K562 (cell line): Measurements from ENCODE around the gene BNIP5. TPM values are rescaled to one million over a fixed set of nuclear protein-coding genes. Genes with fewer than 3 reads are reported as not detected.

Experiments
- CBX1 ChIP-seq: sonication (generic); IDR thresholded peaks from 2 replicates; pipeline ENCODE4 v1.6.1; 2016; ENCODE audit warnings: antibody characterized with exemption, low read depth, mild to moderate bottlenecking
- CHAMP1 ChIP-seq: fragments of 450-650 bp; IDR thresholded peaks from 2 replicates; pipeline ENCODE4 v1.6.1; 2016; ENCODE audit warnings: mild to moderate bottlenecking
- NR2F6 ChIP-seq: fragments of 450-650 bp; formaldehyde crosslinking; IDR thresholded peaks from 2 replicates; pipeline ENCODE4 v1.4.0; 2020; ENCODE audit warnings: mild to moderate bottlenecking
- NRF1 ChIP-seq, 2 experiments: fragments of 450-650 bp; IDR thresholded peaks in 1 of 2; conservative IDR thresholded peaks in 1 of 2; 2 replicates each; pipeline ENCODE4 v1.6.1; 2014; ENCODE audit warnings: mild to moderate bottlenecking in 2 of 2
- PBX2 ChIP-seq, 2 experiments: IDR thresholded peaks in 1 of 2; conservative IDR thresholded peaks in 1 of 2; 2 replicates each; pipeline ENCODE4 v1.6.1; 2016; ENCODE audit warnings: low read depth in 2 of 2, mild to moderate bottlenecking in 1 of 2, missing compliant biosample characterization in 1 of 2, missing genetic modification characterization in 1 of 2, moderate library complexity in 1 of 2
- PRDM10 ChIP-seq: fragments of 450-650 bp; IDR thresholded peaks from 2 replicates; pipeline ENCODE4 v1.6.1; 2018; ENCODE audit not compliant: partially characterized antibody
- ZNF174 ChIP-seq: fragments of 250-450 bp; sonication (Bioruptor Pico); IDR thresholded peaks from 2 replicates; pipeline ENCODE4 v1.4.0; 2020; ENCODE audit warnings: mild to moderate bottlenecking
- polyA plus RNA-seq, 8 experiments: library from polyadenylated mRNA; depleted of rRNA in 4 of 8; stranded (reverse) in 5 of 8; unstranded in 3 of 8; fragments of >200 nt; fragmentation: Nextera tagmentation in 2 of 8; fragmentation: Illumina TruSeq in 1 of 8; extraction: Ambion mirVana in 2 of 8; extraction: Trizol in 1 of 8; gene quantifications; 2 replicates each; pipeline versions ENCODE4 v1.2.1 to v1.2.3, GENCODE V29; 2011 to 2014; ENCODE audit warnings: inconsistent platforms in 1 of 8, missing spikeins in 1 of 8
- total RNA-seq, 7 experiments: library from RNA; depleted of rRNA in 6 of 7; stranded (reverse); fragments of >200 nt in 6 of 7; fragmentation: Illumina TruSeq in 2 of 7; extraction: Trizol in 2 of 7; gene quantifications; 2 replicates each; pipeline versions ENCODE4 v1.2.1 to v1.2.3, GENCODE V29; 2011 to 2021; ENCODE audit warnings: low replicate concordance in 1 of 7
- TF ChIP-seq, protein P1 (sequence below): sonication (generic); formaldehyde crosslinking; IDR thresholded peaks from 2 replicates; pipeline ENCODE4 v1.8.1; 2023; ENCODE audit warnings: mild to moderate bottlenecking, missing genetic modification reagents
- TF ChIP-seq, protein P2 (sequence below): IDR thresholded peaks from 2 replicates; pipeline ENCODE4 v1.6.1; 2016; ENCODE audit warnings: missing genetic modification characterization, missing compliant biosample characterization

Gene BNIP5
- total and polyA plus RNA-seq, 9 of the 15 experiments (the other 6 are each of a cell fraction or from before 2014, with no cell fraction given), result not detected

DNA sequence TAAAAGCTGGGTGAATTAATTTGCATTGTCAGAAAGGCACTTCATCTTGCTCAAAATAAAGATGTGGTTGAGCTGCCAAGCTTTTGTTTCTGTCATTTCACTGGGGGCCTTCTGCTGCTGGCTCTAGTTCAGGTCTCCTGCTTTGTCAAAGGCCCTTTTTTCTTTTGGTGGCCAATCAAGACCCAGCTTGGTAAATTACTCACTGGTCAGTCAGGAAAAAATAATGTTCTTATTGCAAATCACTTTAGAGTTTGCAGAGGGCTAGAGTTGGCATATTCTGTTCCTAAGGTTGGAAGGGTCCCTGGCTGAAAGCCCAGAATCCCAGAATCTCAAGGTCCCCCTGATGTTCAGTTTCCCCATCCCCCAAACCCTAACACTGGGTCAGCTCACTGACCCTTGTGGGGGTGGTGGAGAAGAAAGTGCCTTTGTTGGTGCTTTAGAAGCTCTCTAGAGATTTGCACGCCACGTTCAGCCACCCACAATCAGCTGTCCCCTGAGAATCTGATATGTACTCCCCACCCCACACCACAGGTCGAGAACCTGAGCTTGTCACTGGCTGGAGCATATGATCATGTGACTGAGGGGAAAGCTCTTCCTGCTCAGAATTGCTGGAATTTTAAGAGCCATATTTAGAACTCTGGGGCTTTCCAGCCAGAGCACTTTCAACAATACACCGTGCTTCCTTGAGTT, 21.7 kb upstream of the BNIP5 start (continued):
- TF ChIP-seq, protein P1, sequence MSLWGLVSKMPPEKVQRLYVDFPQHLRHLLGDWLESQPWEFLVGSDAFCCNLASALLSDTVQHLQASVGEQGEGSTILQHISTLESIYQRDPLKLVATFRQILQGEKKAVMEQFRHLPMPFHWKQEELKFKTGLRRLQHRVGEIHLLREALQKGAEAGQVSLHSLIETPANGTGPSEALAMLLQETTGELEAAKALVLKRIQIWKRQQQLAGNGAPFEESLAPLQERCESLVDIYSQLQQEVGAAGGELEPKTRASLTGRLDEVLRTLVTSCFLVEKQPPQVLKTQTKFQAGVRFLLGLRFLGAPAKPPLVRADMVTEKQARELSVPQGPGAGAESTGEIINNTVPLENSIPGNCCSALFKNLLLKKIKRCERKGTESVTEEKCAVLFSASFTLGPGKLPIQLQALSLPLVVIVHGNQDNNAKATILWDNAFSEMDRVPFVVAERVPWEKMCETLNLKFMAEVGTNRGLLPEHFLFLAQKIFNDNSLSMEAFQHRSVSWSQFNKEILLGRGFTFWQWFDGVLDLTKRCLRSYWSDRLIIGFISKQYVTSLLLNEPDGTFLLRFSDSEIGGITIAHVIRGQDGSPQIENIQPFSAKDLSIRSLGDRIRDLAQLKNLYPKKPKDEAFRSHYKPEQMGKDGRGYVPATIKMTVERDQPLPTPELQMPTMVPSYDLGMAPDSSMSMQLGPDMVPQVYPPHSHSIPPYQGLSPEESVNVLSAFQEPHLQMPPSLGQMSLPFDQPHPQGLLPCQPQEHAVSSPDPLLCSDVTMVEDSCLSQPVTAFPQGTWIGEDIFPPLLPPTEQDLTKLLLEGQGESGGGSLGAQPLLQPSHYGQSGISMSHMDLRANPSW, result no peak
- no peak for TF ChIP-seq PBX2 (CRISPR knock-in tag; IDR thresholded peaks at IDR 0.05; ENCODE audit: low read depth)
- TF ChIP-seq PBX2 (tag; conservative IDR thresholded peaks at IDR 0.05; ENCODE audit: low read depth), result peak; percentile 46; the same call in 1 of the 2 replicates
- no peak for TF ChIP-seq ZNF174 (CRISPR knock-in tag)
- TF ChIP-seq, protein P2, sequence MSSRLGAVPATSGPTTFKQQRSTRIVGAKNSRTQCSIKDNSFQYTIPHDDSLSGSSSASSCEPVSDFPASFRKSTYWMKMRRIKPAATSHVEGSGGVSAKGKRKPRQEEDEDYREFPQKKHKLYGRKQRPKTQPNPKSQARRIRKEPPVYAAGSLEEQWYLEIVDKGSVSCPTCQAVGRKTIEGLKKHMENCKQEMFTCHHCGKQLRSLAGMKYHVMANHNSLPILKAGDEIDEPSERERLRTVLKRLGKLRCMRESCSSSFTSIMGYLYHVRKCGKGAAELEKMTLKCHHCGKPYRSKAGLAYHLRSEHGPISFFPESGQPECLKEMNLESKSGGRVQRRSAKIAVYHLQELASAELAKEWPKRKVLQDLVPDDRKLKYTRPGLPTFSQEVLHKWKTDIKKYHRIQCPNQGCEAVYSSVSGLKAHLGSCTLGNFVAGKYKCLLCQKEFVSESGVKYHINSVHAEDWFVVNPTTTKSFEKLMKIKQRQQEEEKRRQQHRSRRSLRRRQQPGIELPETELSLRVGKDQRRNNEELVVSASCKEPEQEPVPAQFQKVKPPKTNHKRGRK (tag), result no peak
- TF ChIP-seq PRDM10, result peak; percentile 40
- 0 out of 4 replicates have a peak, but pooled peaks of 1 of the 2 experiments have one; percentile 14 for TF ChIP-seq NRF1 (conservative IDR thresholded peaks at IDR 0.05 in 1 of 2, IDR thresholded peaks at IDR 0.05 in 1 of 2)
- no peak for TF ChIP-seq CHAMP1
- TF ChIP-seq NR2F6 (CRISPR knock-in tag), result no peak
- TF ChIP-seq CBX1, result no peak
